ENCODE results near the gene TSPAN9.

The TSPAN9 gene

GRCh38 chr12:3218228-3219171, 141.3 kb downstream of the TSPAN9 start:
- DNase-seq (ENCODE audit: insufficient read length, low spot score) (no peak), FAIRE-seq (no peak)

- FAIRE-seq (no peak), DNase-seq (ENCODE audit: insufficient read length, low spot score) (no peak)
These were observed 142.1 kb downstream of the TSPAN9 start for GRCh38 chr12:3219233-3219632.

- FAIRE-seq (no peak), DNase-seq (ENCODE audit: insufficient read length, low spot score) (no peak)
These were observed 143.5 kb downstream of the TSPAN9 start for GRCh38 chr12:3220382-3221321.

GRCh38 chr12:3222306-3222705, 145.1 kb downstream of the TSPAN9 start:
- DNase-seq (ENCODE audit: insufficient read length, low spot score) (no peak), FAIRE-seq (no peak)

- DNase-seq (ENCODE audit: insufficient read length, low spot score): no peak
- FAIRE-seq: no peak
These were observed 145.8 kb downstream of the TSPAN9 start for GRCh38 chr12:3222979-3223378.

GRCh38 chr12:3223601-3224529, 146.7 kb downstream of the TSPAN9 start:
- DNase-seq (ENCODE audit: insufficient read length, low spot score) (no peak), FAIRE-seq (no peak)

DNA sequence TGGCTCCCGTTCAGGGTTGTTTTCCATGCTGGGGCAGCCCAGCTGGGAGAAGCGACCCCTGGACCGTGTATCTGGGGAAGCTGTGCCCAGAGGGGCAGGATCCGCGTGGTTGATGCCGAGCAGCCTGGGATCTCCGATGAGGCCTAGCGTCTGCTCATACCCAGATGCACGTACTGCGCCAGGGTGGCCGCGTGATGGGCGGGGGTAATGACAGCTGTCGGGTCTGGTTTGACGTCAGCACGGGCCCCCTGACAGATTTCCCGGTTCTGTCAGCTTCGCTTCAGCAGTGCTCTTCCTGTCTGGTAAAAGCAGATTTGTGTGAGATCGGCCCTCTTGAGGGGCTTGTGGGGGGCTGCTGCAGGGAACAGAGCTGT, 147.3 kb downstream of the TSPAN9 start:
- FAIRE-seq (no peak), DNase-seq (ENCODE audit: insufficient read length, low spot score) (no peak)

- no peak for FAIRE-seq
- no peak for DNase-seq (ENCODE audit: insufficient read length, low spot score)
These were observed 148.1 kb downstream of the TSPAN9 start for GRCh38 chr12:3225154-3225795.

GRCh38 chr12:3225796-3226180, 148.6 kb downstream of the TSPAN9 start:
- no peak for FAIRE-seq

GRCh38 chr12:3226264-3226663, 149.1 kb downstream of the TSPAN9 start:
- no peak for DNase-seq (ENCODE audit: insufficient read length, low spot score)
- FAIRE-seq: no peak

More at GRCh38 chr12:3225796-3226180, 148.6 kb downstream of the TSPAN9 start:
- DNase-seq (ENCODE audit: insufficient read length, low spot score): no peak

DNA sequence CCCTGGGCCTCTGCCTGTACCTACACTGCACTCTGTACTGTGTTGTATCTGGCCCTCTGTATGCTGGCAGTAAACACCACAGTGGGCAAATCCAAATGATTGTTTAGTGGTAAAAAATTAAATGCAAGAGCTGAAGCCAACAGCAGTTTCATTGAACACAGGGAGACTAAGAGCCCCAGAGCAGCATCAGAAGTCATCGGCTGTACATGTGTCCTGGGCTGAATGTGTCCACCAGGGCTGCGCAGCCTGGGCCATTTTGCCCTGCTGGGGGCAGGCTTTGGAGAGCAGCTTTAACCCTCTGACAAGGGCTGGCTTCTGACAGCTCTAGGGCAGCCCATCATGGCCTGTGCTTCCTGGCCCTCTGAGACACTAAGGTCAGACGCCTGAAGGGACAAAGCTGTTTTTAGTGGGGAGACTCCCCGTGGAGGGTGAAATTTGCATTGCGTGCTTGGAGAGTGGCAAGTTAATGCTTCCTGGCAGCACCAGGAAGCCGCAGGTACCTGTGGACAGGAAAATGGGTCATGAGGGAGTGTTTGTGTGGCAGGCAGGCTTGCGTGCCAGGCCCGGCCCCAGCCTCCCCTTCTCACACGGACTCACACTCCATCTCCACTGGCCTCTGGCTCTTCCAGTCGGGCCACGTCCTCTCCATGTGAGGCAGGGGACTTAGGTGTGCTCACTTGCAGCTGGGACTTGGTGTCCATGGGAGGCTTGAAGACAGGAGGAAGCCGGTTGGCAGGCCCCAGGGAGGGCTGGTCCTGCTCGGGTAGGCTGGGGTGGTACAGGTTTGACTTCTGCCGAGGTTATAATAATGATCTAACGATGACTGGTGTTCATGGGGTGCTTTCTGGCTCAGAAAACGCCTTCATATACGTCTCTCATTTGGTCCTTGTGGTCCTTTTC, 150.1 kb downstream of the TSPAN9 start:
- FAIRE-seq: no peak
- no peak for DNase-seq (ENCODE audit: insufficient read length, low spot score)

- FAIRE-seq: no peak
- DNase-seq (ENCODE audit: insufficient read length, low spot score): no peak
These were observed 151.4 kb downstream of the TSPAN9 start for GRCh38 chr12:3228552-3228951.

DNA sequence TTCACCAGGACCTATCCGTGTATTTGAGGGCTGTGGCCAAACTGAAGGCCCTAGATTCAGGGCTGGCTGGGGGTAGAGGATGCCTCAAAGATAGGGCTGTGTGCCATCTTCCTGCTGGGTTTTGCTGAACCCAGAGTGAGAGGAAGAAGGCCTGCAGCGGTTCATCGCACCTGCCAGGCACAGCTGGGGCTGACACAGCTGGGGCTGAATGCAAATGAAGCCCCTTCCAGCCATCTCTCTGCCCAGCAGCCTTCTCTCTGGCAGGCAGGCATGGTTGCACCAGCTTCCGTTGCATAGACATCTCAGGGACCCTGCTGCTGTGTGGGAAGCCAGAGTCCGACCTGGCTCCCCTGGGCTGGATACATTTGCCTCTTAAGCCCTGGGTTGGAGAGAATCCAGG, 152.4 kb downstream of the TSPAN9 start:
- FAIRE-seq: no peak

DNA sequence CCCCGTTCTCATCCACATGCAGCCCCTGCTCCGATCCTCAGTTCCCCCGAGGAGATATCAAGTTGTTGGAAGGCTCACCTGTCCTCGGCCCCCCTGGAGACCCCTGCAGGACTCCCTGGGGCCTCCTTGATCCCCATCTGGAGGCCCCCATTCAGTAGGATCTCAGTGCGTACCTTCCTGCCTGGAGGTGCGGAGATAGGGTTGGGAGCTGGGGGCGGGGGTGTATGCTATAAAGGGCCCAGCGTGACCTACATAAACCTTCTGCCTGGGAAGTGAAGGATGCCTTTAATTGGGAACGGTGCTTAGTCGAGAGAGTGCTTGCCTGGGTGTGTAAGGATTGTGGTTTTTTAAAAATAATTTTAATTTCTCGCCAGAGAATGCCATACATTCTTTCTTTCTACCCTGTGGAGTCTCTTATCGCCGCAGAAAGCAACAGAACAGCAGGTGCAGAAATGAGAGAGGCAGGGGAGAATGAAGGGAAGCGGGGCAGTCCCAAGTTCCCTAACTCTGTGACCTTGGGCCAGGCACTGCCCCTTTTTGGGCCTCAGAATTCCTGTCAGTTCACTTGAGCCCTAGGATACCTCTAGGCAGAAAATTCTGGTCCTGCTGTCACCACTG, 153.7 kb downstream of the TSPAN9 start:
- FAIRE-seq (no peak), DNase-seq (ENCODE audit: insufficient read length, low spot score) (no peak)

More for the DNA sequence above, 152.4 kb downstream of the TSPAN9 start:
- no peak for DNase-seq (ENCODE audit: insufficient read length, low spot score)

- FAIRE-seq (no peak), DNase-seq (ENCODE audit: insufficient read length, low spot score) (no peak)
These were observed 154.3 kb downstream of the TSPAN9 start for GRCh38 chr12:3231399-3231876.

- DNase-seq (ENCODE audit: insufficient read length, low spot score): no peak
- FAIRE-seq: no peak
These were observed 156.6 kb downstream of the TSPAN9 start for GRCh38 chr12:3233797-3234196.

DNA sequence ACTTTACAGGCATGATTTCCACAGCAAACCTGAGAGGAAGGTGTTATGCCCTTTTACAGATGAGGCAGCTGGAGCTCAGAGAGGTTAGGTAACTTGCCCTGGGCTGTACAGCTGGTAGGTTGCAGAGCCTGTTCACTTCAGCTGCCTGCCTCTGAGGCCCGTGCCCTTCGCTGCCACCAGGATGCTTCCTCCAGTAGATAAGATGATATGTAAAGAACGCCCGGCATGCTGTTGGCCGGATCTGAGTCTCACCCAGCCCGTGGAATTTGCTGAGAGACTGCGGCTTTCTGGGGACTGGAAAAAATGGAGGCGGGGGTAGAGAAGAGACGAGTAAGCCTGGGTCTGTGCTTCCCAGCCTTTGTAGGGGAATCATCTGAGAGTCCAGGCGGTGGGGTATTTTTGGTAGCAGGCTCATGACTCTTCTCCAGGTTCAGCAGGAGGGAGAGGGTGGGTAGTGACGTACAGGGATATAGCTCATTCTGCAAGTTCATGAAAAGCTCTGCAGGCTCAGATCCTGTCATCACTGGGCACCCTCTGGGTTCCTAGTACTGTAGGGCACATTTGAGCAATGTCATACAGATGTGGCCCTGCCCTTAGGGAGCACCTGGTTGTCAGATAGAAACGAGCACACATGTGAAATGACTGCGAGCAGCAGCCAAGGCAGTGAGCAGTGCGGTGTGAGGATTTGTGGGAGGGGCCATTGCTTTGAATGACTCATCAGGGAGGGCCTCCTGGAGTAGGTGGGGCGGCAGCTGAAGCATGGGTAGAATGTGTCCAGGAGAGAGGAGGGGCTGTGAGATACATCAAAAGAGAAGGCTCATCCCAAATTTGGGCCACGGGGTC, 159.4 kb downstream of the TSPAN9 start:
- FAIRE-seq: no peak

More for the DNA sequence above, 159.4 kb downstream of the TSPAN9 start:
- no peak for DNase-seq (ENCODE audit: insufficient read length, low spot score)

Data from GM19239 (cell line).